Inflammatory macrophage (primary cell): ENCODE results near the gene WDR83.
A peak's percentile ranks its signal among the peaks of the same experiment; 100 is the strongest.
"Not testable (repeated sequence)": the region's sequence is repeated elsewhere in the genome, so short reads cannot be mapped to it uniquely, and the experiment has no call there.

ENCODE experiments used
- DNase-seq, 2 donors: peaks; one replicate each; pipeline ENCODE4 v3.0.0-alpha.2; 2020 to 2022
- total RNA-seq, 18 experiments: gene quantifications; one replicate each; lab custom pipeline; 2026; ENCODE audit warnings: mixed read lengths in 6 of 18, inconsistent platforms in 2 of 18; lab: John Stamatoyannopoulos, UW

Gene WDR83, protein sequence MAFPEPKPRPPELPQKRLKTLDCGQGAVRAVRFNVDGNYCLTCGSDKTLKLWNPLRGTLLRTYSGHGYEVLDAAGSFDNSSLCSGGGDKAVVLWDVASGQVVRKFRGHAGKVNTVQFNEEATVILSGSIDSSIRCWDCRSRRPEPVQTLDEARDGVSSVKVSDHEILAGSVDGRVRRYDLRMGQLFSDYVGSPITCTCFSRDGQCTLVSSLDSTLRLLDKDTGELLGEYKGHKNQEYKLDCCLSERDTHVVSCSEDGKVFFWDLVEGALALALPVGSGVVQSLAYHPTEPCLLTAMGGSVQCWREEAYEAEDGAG
- 4.6 to 24.4 (median 13.8) reads per million in 18 experiments for total RNA-seq

DNA sequence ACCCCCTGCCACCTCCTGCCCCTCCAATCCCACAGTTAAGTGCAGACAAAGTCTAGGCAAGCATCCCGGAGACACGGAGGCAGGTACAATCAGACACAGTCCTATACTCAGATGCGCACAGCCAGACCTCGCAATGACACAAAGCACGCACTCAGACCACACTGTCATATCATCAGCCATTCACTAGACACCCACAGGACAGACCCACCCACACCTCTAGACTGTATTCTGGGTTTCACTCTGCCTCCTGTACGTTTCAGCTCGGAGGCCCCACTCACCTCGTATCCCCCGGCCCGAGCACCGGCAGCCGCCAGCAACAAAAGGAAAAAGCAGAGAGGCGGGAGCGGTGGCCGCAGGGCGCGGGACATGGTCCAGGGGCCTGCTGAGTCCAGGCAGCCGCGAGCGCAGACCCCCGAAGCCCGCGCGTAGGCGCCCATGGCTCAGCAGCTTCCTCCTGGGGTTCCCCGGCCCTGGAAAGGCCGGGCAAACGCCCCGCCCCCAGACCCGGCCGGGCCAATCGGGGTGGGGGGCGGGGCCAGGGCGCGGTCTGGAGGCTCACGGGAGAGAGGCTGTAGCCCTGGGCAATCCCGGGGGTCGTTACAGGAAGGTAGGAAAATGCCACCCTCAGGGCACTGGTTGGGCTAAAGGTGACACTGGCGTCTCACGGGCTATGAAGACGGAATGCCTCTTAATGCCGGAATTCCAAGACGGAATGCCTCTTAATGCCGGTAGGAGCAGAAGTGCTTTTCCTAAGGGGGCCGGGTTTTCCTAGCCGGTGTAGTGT is at the start of gene WDR83, which contains the start of gene MAN2B1:
Gene WDR83 (plus strand): TSS at position 543 of the 784 bp plus-strand sequence. CDS start 2,984 bp downstream, outside the sequence.
Gene MAN2B1 (minus strand): TSS at position 478 of the 784 bp plus-strand sequence. CDS start 41 bp downstream, at position 437.
- peak; percentile 88 to 93 for DNase-seq

- DNase-seq, result no peak
These were observed 49.0 kb upstream of the WDR83 start for GRCh38 chr19:12617646-12618045.

DNA sequence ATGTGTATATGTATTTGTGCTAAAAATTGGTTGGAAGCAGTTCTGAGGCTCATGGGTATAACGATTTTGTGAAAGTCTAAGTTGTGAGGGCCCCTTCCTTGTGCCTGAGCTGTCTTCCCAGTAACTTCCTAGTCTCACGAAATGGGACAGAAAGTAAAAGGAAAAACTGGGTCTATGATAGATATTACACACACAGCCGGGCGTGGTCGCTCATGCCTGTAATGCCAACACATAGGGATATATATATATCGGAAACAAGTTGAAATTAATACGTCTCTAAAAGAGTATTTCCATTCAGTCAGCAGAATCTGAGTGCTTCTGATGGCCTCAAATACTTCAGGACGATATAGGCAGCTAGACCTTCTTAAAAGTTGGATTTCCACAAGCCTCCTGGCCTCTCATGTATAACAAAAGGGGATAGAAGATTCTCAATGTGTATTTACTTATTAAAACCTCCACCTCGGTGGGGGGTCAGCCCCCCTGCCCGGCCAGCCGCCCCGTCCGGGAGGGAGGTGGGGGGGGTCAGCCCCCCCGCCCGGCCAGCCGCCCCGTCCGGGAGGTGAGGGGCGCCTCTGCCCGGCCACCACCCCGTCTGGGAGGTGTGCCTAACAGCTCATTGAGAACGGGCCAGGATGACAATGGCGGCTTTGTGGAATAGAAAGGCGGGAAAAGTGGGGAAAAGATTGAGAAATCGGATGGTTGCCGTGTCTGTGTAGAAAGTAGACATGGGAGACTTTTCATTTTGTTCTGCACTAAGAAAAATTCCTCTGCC is 45.2 kb upstream of the WDR83 start:
- not testable (repeated sequence) for DNase-seq

- DNase-seq, result no peak
These were observed 43.1 kb upstream of the WDR83 start for GRCh38 chr19:12623361-12624031.

- DNase-seq, result no peak
These were observed 39.6 kb upstream of the WDR83 start for GRCh38 chr19:12626958-12627357.

DNA sequence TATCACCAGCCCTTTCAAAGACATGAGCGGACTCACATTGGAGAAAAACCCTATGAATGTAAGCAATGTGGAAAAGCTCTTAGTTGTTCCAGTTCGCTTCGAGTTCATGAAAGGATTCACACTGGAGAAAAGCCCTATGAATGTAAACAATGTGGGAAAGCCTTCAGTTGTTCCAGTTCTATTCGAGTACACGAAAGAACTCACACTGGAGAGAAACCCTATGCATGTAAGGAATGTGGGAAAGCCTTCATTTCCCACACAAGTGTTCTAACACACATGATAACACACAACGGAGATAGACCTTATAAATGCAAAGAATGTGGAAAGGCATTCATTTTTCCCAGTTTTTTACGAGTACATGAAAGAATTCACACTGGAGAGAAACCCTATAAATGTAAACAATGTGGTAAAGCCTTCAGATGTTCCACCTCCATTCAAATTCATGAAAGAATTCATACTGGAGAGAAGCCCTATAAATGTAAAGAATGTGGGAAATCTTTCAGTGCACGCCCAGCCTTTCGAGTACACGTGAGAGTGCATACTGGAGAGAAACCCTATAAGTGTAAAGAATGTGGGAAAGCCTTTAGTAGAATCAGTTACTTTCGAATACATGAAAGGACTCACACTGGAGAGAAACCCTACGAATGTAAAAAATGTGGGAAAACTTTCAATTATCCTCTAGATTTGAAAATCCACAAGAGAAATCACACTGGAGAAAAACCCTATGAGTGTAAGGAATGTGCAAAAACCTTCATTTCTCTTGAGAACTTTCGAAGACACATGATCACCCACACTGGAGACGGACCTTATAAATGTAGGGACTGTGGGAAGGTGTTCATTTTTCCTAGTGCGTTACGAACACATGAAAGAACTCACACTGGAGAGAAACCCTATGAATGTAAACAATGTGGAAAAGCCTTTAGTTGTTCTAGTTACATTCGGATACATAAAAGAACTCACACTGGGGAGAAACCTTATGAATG is 38.3 kb upstream of the WDR83 start:
- peak in 1 of 2 donors; percentile 8 for DNase-seq

DNA sequence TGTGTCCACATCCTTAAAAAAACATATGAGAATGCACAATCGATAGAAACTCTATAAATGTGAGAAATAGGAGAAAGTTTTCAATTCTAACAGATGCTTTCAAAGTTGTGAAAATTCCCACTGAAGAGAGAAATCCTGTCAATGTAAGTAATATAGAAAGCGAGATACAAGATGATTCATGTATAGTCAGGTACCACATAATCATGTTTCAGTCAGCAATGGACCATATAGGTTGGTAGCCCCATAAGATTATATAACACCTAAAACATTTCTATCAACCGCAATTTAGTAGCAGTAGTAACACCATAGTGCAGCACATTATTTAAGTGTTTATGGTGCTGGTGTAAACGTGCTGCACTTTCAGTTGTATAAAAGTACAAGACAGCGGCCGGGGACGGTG is 37.4 kb upstream of the WDR83 start:
- no peak for DNase-seq

DNA sequence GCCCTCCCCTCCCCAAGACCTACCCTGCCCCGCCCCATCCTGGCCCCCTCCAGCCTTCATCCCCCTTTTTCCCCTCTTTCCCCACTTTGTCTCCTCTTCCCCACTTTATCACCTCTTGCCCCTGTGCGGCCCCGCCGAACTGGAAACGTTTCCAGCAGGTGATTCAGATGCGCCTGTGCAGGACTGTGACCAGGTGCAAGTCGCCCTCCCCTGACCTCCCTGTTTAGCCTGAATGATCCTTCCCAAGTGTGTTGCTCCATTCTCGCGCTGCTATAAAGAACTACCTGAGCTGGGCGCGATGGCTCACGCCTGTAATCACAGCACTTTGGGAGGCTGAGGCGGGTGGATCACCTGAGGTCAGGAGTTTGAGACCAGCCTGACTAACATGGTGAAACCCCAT is 30.0 kb upstream of the WDR83 start:
- no peak for DNase-seq

DNA sequence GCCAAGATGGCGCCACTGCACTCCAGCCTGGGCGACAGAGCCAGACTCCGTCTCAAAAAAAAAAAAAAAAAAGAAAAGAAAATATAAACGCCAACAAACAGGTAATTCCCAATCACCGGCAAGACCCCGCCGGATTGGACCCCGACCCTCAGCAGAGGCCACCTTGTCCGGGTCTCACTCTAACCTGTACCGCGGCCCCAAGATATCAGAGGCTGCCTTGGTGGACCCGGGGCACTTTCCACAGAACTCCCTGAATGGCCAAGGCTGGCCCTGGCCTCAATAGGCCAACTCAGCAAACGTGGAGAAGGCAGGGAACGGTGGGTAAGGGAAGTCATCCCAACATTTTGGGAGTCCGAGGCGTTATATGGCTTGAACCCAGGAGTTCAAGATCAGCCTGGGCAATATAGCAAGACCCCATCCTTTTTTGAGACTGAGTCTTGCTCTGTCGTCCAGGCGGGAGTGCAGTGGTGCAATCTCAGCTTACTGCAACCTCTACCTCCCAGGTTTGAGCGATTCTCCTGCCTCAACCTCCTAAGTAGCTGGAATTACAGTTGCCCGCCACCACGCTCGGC is 27.9 kb upstream of the WDR83 start:
- no peak for DNase-seq

GRCh38 chr19:12639901-12640613 is 26.6 kb upstream of the WDR83 start:
- DNase-seq, result peak; percentile 83 to 87

- no peak for DNase-seq
These were observed 25.2 kb upstream of the WDR83 start for GRCh38 chr19:12641456-12641855.

DNA sequence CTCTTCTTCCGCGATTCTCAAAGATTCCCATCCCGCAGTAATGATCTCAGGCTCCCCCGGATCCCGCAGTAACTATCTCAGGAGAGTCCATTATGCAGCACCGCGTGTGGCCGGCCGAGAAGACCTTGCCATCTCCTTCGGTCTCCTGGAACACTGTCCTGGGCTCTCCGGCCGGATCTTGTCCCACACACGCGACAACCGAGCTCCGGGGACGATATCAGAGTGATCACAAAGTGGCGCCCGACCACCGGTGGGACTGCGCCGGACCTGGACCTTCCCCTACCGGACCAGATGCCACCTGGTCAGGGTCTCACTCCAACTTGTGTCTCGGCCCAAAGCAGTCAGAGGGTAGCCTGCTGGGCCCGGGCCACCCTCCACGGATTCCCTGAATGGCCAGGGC is 24.1 kb upstream of the WDR83 start:
- no peak for DNase-seq

GRCh38 chr19:12643716-12644115 is 22.9 kb upstream of the WDR83 start:
- not testable (repeated sequence) for DNase-seq

GRCh38 chr19:12646551-12646950 is 20.1 kb upstream of the WDR83 start:
- no peak for DNase-seq

GRCh38 chr19:12647047-12647446 is 19.6 kb upstream of the WDR83 start:
- no peak for DNase-seq

DNA sequence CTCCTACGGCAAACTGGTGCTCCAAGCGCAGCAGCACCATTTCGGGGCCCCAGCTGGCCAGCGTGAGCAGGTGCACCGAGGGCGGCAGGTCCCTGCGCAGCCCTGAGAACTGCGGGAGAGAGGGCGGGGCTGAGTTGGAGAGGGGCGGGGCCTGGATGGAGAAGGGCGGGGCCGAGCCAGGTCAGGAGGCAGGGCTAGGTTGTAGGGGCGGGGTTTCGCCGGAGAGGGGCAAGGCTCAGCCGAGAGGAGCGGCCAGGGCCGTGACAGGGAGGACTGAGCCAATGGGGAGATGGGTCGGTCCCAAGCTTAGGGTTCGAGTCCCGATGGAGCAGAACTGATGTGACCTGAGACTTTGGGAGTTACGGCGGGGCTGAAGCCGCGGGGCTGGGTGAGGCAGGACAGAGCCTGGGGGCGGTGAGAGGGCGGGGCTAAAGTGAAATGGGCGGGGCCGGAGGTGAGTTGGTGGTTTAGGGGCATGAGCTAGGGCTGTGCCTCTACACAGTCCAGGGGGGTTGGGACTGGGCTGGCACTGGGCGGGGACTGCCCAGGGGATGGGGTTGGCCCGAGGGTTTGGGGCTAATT is 19.0 kb upstream of the WDR83 start:
- DNase-seq, result peak; percentile 39 to 58

DNA sequence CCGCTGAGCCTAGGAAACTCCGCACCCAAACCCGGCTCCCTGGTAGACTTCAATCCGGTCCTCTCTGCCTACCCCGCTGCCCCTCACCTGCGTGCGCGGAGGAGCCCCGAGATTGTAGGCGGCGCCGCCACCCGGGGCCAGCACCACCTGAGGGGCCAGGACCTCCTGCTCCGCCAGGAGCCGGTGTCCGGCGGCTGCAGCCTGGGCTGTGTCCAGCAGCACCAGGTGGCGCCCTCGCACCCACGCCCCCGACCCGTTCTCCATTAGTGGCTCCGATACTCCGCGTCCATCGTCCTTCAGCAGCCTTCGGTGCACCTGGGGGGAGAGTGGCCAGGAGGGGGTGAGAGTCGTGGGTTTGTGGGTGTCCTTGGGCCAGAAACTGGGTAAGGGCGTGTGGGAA is 18.5 kb upstream of the WDR83 start:
- DNase-seq, result no peak

GRCh38 chr19:12649941-12650340 is 16.7 kb upstream of the WDR83 start:
- no peak for DNase-seq

GRCh38 chr19:12652219-12652618 is 14.4 kb upstream of the WDR83 start:
- no peak for DNase-seq

GRCh38 chr19:12655546-12655945 is 11.1 kb upstream of the WDR83 start:
- DNase-seq, result no peak
